Embryonic facial prominence (tissue), 1 donor: ENCODE results near the gene APPL2.
"Not testable (repeated sequence)": the region's sequence is repeated elsewhere in the genome, so short reads cannot be mapped to it uniquely, and the experiment has no call there.

Experiments
- DNase-seq: peaks from one replicate; pipeline ENCODE4 v3.0.0-alpha.2; 2016; ENCODE audit errors: extremely low spot score

Gene APPL2

GRCh38 chr12:105194947-105195346 lies 41.0 kb downstream of the APPL2 start:
- DNase-seq = no peak

DNA sequence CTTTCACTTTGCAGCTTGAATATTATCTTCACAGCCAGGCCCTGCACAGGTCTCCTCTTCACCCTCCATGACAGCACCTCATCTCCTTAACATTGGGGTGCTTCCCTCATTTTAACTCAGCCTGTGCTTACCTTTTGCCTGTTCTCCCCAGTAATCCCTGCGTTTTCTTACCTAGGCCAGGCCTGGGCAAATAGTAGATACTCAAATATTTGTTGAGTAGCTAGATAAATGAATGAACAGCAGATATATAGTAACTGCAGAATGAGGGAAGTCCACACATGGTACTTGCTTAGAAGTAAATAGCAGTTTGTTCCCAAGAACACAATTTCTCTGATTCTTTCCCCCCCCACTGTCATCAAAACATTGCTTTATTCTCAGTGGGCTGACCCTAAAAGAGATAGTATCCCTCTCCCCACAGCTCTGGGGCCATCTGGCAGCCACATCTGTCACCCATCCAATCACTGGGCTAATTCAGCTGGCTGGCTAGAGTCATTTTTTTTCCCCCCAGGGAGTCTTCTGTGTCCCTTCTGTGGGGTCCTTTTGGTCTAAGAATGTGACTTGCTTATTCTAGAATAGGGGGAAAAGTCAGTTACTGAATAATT lies 43.2 kb downstream of the APPL2 start:
- no peak for DNase-seq

DNA sequence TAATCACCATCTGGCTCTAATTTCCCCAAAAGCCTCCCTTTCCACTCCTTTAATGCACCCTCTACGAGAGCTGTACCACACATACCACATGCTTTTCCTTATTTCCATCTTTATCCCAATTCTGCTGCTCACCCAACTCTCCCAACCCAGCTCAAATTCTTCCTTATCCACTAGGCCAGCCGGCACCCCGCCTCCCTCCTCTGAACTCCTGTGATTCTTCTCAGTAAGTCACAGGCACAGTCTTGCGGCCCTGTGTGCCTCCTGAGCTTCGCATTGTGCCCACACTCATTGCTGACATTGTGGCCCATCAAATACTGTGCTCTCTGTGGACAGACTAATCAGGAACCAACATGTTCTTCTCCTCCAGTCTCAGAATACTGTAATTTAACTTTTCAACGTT lies 45.4 kb downstream of the APPL2 start:
- DNase-seq = no peak

DNA sequence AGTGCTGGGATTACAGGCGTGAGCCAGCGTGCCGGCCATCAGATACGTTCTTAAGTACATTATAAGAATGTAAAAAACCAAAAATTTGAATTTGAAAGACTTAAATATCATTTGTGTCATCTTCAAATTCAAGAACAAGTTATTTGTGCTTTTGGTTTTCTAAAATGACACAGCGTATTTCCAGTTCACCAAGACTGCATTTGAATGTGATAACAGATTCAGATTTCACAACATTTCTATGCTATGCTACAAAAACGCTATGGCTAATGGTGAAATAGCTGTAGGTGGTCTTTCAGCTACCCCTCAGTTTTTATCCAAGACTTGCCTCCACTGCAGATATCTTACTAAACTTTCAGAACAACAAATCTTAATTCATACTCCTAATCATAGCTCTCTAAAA lies 46.7 kb downstream of the APPL2 start:
- no peak for DNase-seq

GRCh38 chr12:105183976-105184375 lies 52.0 kb downstream of the APPL2 start:
- DNase-seq = not testable (repeated sequence)

DNA sequence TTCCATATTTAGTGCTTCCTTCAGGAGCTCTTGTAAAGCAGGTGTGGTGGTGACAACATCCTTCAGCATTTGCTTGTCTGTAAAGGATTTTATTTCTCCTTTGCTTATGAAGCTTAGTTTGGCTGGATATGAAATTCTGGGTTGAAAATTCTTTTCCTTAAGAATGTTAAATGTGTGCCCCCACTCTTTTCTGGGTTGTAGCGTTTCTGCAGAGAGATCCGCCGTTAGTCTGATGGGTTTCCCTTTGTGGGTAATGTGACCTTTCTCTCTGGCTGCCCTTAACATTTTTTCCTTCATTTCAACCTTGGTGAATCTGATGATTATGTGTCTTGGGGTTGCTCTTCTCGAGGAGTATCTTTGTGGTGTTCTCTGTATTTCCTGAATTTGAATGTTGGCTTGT lies 52.6 kb downstream of the APPL2 start:
- DNase-seq = not testable (repeated sequence)

- DNase-seq = not testable (repeated sequence)
Measured at GRCh38 chr12:105179114-105179513, 56.9 kb downstream of the APPL2 start.

DNA sequence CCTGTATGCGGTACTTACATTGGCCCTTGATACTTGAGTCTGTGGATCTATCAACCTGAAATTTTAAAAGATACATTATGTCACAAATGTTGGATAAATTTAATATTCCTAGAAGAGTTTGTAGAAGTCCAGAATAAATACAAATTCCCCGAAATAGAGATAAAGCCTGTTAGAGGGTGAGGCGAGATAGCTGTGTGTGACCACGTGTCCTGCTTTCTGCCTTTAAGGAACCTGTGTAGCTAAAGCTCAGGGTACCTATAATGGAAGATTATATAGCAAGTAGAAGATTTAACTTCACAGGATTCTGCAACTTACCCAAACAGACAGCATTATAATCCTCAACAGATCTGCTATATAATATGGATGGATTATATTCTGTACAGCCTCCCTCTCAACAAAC lies 58.8 kb downstream of the APPL2 start:
- DNase-seq = no peak

GRCh38 chr12:105175397-105175990 lies 60.5 kb downstream of the APPL2 start:
- DNase-seq = no peak

GRCh38 chr12:105171691-105172436 lies 64.1 kb downstream of the APPL2 start:
- DNase-seq = no peak

GRCh38 chr12:105170139-105170538 lies 65.8 kb downstream of the APPL2 start:
- DNase-seq = no peak

- DNase-seq = no peak
Measured at GRCh38 chr12:105168006-105168405, 68.0 kb downstream of the APPL2 start.

DNA sequence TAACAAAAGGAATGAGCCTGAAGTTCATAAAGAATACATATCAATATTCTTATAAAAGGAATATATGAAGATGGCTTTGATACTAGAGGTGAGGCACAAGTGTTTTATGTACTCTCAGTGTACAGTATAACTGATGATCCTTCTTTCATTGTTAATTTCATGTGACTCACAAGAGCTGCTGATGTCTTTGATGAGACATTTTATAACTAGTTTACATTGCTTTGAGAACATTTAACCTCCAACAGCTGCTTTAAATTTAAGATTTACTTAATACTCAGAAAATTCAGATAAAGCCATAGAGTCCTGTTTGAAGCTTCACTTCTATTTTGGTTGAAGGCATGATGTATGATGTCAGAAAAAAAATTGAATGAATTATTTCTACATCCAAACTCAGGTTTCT lies 68.6 kb downstream of the APPL2 start:
- no peak for DNase-seq

- no peak for DNase-seq
Measured at GRCh38 chr12:105166736-105167135, 69.2 kb downstream of the APPL2 start.

GRCh38 chr12:105164068-105164467 lies 71.9 kb downstream of the APPL2 start:
- no peak for DNase-seq

GRCh38 chr12:105162174-105162573 lies 73.8 kb downstream of the APPL2 start:
- DNase-seq = no peak

- DNase-seq = no peak
Measured at GRCh38 chr12:105158876-105159275, 77.1 kb downstream of the APPL2 start.

DNA sequence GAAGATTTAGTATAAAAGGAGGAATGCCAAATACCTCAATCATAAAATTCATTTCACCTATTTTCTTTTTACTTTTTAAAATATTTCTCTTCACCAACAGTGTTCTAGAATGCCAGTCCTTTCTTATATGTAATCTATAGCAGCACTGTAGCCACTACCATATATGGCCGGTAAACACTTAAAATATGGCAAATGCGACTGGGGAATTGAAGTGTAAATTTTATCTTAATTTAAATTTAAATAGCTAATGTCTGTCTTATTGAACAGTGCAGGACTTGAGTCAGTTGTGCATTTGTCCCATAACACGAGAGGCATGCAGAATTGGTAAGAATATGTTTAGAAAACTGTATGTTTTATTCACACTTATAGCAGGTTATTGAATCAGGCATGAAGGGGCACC lies 78.4 kb downstream of the APPL2 start:
- no peak for DNase-seq

DNA sequence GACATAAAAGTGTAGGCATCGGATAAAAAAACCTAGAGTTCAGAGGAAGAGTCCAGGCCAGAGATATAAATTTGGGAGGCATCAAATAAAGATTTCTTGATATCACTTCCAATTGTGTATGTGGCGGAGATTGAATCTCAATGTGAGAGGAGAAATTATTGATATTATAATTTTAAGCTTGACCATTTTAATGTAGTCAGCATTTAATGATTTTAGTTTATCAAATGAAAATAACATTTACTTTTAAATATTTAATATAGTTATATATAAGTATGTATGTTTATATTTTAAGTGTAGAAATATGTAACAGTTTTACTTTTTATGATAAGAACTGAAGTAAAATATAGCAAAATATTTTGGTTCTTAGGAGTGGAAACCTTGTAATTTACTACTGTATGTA lies 79.7 kb downstream of the APPL2 start:
- no peak for DNase-seq

GRCh38 chr12:105142259-105142658 lies 93.7 kb downstream of the APPL2 start:
- DNase-seq = no peak

DNA sequence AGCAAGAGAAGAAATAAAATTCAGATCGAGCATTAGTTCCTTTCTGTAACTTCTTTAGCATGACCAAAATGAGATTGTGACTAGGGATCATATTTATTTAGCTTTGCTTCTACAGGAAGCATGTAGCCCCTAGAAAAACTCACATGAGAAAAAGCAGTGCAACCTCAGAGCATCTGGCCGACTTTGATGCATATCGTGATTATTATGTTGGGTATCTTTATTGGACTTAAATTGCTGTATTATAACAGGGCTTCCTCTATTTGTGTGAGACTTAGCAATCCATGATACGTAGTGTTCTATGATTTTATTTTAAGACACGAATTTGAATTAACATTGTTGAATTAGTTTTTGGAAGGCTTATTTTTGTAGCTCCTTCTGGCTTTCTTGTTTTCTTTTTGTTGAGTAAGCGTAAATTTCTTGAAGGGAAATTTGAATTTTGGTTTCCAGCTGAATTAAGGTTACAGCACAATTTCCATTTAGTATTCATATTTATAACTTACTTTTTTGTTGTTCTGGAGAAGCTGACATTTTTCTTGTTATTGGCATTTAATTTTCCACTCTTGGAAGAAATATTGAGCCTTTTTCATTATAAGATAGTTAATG lies 94.6 kb downstream of the APPL2 start:
- DNase-seq = no peak

GRCh38 chr12:105138248-105138647 lies 97.7 kb downstream of the APPL2 start:
- no peak for DNase-seq
